NB4 (cell line): ENCODE data around the gene HMCN2.

Experiments used
- CTCF ChIP-seq: IDR thresholded peaks from one replicate; pipeline ENCODE4 v1.5.1; 2012; ENCODE audit warnings: low read depth, low read length
- MAX ChIP-seq: IDR thresholded peaks from 2 replicates; pipeline ENCODE4 v1.6.1; 2011; ENCODE audit warnings: low read depth, low read length
- MYC ChIP-seq: IDR thresholded peaks from 2 replicates; pipeline ENCODE4 v1.6.1; 2011; ENCODE audit warnings: low read depth, low read length
- POLR2A ChIP-seq: IDR thresholded peaks from 2 replicates; pipeline ENCODE4 v1.6.1; 2011; ENCODE audit warnings: mild to moderate bottlenecking; ENCODE audit not compliant: insufficient read length; ENCODE audit errors: extremely low read depth

GRCh38 chr9:130347931-130348330 lies 82.4 kb downstream of the HMCN2 start:
- no peak for TF ChIP-seq CTCF
- TF ChIP-seq POLR2A = no peak
- no peak for TF ChIP-seq MAX
- TF ChIP-seq MYC = no peak
